GM20431 (cell line): ENCODE data around the gene DOLPP1.
"Not testable (repeated sequence)": the region's sequence is repeated elsewhere in the genome, so short reads cannot be mapped to it uniquely, and the experiment has no call there.

Source experiments
- in situ Hi-C: fragments of 300-500 bp; cut with MseI, MboI; formaldehyde crosslinking; loops from one replicate; pipeline ENCODE4 v1.15.0; 2020; ENCODE audit warnings: low sequenced_read_pairs; ENCODE audit not compliant: unreplicated experiment

Gene DOLPP1

DNA sequence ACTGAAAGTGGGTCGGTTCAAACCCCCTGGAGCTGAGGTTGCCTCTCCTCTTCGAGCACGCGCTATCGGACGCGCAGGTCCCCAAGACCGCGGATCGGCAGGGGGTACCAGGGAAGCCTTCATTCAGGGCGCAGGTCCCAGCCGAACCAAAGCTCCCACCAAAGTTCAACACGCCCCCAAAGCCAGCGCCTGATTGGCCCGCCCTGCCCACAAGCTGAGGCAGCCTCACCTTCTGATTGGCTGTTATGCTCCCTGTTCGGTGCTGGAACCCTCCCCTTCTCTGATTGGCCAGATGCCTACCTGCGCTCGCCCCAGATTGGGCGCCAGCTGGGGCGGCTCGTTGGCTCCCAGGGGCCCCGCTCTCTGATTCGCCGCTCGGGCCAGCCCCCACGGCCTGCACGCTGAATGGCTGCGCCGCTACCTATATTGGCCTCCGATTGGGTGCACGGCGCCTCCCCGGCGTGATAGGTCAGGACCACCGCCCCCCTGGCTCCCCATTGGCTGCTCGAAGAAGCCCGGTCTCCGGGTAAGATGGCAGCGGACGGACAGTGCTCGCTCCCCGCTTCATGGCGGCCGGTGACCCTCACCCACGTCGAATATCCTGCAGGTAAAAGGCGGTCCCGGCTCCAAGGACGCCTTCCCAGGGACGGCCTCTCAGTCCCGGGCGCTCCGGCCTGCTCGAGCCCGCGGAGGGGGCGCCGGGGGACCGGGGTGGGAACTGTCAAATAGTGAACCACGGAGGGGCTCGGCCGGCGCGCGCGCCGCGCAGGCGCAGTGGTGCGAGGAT, at the start of gene DOLPP1:
Gene DOLPP1, plus strand, starts transcription at position 511 of the 787 bp plus-strand sequence. Its CDS starts 21 bp downstream, at position 532.
- in situ Hi-C loops, result no loop called here

DNA sequence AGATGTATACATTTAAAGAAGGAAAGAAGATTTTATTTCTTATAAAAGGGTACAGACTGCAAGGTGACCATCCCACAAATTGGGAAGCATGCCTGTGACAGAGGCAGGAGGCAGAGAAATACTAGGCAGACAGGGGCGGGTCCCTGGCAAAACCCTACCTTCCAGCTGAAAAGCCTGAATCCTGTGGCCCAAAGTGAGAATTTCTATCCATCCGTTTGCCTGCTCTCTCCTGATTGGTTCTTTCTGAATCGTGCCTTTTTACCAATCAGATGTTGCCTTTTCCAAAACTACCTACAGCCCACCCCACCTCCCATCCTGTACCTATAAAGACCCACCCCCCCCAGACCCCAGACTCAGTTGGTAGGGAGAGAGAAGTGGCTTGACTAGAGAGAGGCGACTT, 49.4 kb upstream of the DOLPP1 start:
- in situ Hi-C loops, result no loop called here

DNA sequence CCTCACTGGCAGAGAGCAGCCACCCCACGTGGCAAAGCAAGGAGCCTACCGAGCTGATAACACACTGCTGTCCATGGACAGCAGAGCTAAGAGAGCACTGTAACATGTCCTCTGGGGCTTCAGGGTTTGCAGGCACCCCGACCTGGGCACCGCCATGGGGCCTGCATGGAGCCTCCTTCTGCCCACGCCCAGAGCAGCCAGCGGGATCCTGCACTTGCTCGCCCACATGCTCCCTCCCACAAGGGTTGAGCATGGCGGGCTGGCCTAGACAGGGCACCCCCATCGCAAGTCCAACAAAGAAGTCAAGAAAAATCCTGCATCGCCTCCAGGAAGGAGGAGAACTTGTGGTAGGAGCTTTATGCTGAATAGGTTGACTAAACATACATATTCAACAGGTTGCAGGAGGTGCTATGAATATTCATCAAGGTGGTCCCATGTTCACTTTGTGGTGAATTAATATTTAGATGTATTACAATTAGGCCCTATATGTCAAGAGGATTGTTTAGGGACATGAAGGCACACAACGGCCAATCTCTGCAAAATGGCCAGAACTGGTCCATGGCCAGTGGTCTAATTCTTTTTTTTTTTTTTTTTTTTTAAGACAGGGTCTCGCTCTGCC, 48.3 kb upstream of the DOLPP1 start:
- in situ Hi-C loops, result no loop called here

- in situ Hi-C loops, result no loop called here
Measured at GRCh38 chr9:129033216-129033615, 47.7 kb upstream of the DOLPP1 start.

DNA sequence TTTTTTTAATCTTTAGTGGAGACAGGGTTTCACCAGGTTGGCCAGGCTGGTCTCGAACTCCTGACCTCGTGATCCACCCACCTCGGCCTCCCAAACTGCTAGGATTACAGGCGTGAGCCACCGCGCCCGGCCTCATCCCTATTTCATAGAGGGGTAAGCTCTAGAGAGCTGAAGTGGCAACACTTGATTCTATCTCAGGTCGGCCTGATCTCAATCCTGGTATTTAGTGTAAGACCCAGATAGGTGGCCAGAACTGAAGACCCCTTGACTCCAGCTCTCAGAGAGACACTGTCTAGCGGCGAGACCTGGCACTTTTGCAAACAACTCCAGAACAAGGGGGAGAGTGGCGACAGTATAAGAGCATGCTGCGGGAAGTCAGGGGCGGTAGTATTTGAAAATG, 45.1 kb upstream of the DOLPP1 start:
- in situ Hi-C loops, result not testable (repeated sequence)

DNA sequence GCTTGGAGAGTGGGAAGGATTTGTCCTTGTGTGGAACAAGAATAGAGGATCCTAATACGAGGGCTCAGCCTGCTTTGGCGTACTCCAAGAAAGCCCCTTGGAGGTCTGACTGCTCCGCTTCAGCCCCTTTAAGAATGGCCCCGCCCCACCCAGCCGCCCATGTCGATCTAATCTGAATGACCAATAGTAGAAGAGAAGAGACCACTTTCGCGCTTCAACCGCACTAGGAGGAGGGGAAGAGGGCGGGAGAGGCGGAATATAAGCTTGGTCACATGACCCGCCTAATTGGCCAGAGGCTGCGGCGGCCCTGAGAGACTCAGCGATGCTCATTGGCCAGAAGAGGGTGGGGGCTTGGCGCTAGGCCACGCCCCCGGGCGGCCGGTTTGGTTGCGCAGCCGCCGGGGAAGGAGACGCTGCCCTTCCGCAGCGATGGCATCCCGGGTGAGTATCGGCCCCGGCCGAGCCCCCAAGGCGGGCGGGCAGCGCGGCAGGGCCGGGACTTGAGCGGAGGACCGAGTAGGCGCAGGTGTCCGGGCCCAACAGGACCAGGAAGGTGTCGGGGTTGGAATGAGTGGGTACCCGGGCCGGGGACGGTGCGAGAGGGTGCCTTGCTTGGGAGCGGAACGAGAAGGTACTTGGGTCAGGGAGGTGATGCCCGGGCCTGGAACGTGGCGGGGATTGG, 44.5 kb upstream of the DOLPP1 start, which contains the start of gene MIGA2:
Gene MIGA2, plus strand, starts transcription at position 386 of the 682 bp plus-strand sequence. CDS start 3,969 bp downstream, outside the sequence.
- in situ Hi-C loops, result no loop called here

DNA sequence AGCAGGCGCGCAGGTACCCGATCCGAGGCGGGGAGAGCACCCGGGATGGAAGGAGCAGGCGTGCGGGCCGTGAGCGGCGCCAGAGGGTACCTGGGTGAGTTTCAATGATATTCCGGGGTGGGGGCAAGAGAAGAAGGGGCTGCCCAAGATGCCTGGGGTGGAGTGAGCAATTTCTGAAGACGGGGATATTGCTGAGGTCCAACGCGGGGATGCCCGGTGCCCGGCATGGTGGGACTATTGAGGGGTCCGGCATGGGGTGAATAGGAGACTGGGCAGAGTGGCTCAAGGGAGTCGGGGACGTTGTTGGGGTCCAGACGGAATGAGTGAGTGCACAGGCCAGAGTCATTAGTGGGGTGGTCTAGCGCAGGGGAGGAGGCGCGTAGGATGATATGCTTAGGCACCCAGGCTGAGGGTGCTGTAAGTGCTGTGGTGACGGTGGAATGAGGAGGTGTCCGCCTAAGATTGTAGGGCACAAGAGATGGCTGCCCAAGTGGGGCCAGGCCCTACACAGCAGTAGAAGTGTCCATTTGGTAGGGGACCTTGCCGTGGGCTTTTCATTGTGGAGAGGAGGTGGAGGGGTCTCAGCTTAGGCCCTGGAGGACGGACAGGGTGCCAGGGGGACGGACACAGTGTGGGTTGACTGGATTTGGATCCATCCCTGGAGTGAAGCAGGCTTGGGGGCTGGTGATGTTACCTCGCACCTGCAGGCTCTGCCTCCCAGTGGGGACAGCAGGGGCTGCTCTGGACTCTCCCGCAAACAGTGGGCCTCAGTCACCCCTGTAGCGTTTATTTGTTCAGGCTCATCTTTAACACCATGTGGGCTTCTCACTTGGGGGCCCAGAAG, 43.8 kb upstream of the DOLPP1 start:
- in situ Hi-C loops, result no loop called here

DNA sequence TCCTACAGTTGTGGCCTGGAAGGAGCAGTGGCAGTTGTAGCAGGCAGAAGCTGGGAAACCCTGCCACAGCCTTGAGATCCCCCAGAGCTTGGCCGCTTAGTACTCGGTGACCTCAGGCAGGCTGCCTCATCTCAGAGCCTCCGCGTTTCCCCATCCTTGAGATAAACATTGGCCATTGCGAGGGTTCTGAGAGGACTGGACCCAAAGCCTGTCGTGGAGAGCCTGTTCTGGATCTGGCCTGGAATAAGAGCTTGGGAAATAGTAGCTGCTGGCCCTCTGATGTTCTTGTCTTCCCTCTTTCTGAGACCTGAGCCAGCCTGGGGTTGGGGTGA, 43.2 kb upstream of the DOLPP1 start:
- in situ Hi-C loops, result no loop called here

GRCh38 chr9:129038109-129038852, 42.6 kb upstream of the DOLPP1 start:
- in situ Hi-C loops, result no loop called here

GRCh38 chr9:129040113-129040643, 40.7 kb upstream of the DOLPP1 start:
- in situ Hi-C loops, result no loop called here

DNA sequence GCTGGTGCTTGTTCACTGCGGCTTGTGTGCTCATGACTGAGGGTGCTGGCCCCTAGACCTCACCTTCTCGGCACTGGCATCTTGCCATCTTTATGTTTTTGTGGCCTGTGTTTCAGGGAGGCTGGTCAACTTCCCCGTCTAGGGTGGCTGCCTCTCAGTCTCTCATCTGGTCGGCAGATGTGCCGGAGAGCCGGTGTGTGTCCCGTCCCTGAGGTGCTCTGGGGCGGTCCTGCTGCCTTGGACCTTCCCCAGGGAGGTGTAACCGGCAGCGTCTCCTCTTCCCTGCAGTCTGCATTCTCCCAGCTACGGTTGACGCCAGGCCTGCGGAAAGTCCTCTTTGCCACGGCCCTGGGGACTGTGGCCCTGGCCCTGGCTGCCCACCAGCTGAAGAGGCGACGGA, 38.9 kb upstream of the DOLPP1 start:
- in situ Hi-C loops, result no loop called here

GRCh38 chr9:129052592-129052991, 28.3 kb upstream of the DOLPP1 start:
- in situ Hi-C loops, result no loop called here

- in situ Hi-C loops, result no loop called here
Measured at GRCh38 chr9:129053020-129053419, 27.9 kb upstream of the DOLPP1 start.

DNA sequence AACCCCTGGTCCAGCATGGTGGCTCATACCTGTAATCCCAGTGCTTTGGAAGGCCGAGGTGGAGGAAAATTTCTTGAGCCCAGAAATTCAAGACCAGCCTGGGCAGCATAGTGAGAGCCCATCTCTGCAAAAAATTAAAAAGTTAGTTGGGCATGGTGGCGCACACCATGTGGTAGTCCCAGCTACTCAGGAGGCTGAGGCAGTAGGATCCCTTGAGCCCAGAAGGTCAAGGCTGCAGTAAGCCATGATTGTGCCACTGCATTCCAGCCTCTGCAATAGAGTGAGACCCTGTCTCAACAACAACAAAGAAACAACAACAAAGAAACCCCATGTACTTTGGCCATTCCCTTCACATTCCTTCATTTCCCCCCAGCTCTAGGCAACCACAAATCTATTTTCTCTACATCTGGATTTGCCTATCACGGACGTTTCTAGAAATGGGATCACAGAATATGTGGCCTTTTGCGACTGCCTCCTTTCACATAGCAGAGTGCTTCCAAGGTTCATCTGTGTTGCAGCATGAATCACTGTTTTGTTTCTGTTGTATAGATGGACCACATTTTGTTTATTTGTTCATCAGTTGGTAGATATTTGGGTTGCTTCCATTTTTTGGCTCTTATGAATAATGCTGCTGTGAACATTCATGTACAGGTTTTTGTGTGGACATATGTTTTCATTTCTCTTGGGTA, 26.6 kb upstream of the DOLPP1 start:
- in situ Hi-C loops, result no loop called here

GRCh38 chr9:129058965-129059795, 21.7 kb upstream of the DOLPP1 start:
- in situ Hi-C loops, result no loop called here

- in situ Hi-C loops, result no loop called here
Measured at GRCh38 chr9:129059796-129060785, 20.8 kb upstream of the DOLPP1 start.

GRCh38 chr9:129060991-129061390, 19.9 kb upstream of the DOLPP1 start:
- in situ Hi-C loops, result no loop called here
